HCT116 (cell line): ENCODE measurements around the gene CFAP58. TPM values are rescaled to one million over a fixed set of nuclear protein-coding genes. Genes with fewer than 3 reads are reported as not detected.

ENCODE experiments used
- ATAC-seq: fragments of 200-7000 bp; cut with Tn5 transposase; 2 replicates; pipeline ENCODE4 v1.9.1; 2020; ENCODE audit warnings: mild to moderate bottlenecking, moderate library complexity
- BruUV-seq: library from RNA; stranded (reverse); fragments of 400-500 nt; replicated peaks from 2 replicates; lab custom pipeline; 2021; lab: Mats Ljungman, UMichigan
- CTCF ChIA-PET: fragments of 300-600 bp; sonication (Branson Sonifier 250); formaldehyde crosslinking; loops from one replicate; lab custom pipeline; 2021; ENCODE audit warnings: antibody characterized with exemption; lab: Charles Lee
- POLR2A ChIA-PET: fragments of 300-600, 350-600 bp; sonication (Branson Sonifier 250); formaldehyde crosslinking; loops from one replicate; lab custom pipeline; 2021; ENCODE audit warnings: antibody characterized with exemption; lab: Charles Lee
- RAD21 ChIA-PET, 2 experiments: fragments of 300-600 bp; sonication (Branson Sonifier 250); formaldehyde crosslinking; loops; one replicate each; lab custom pipeline; 2023; ENCODE audit warnings: low total read pairs in 2 of 2; ENCODE audit not compliant: uncharacterized antibody in 2 of 2, unreplicated experiment in 2 of 2, low non-redundant PET in 1 of 2; lab: Charles Lee
- DNase-seq: peaks from one replicate; pipeline ENCODE4 v3.0.0-alpha.2; 2010; ENCODE audit warnings: low read depth, low spot score
- H2AFZ ChIP-seq: fragments of 200-600 bp; shearing (Covaris generic), sonication (generic); 2 replicates; pipeline ENCODE4 v1.6.1; 2017; ENCODE audit warnings: low read depth, mixed run types, mixed read lengths, antibody characterized with exemption, low read length; ENCODE audit not compliant: poor library complexity, severe bottlenecking
- H3K27ac ChIP-seq: 2 replicates; pipeline ENCODE4 v1.5.1; 2012; ENCODE audit warnings: low read depth, low read length
- H3K27me3 ChIP-seq: fragments of 200-600 bp; sonication (generic); 2 replicates; pipeline ENCODE4 v1.6.1; 2016; ENCODE audit warnings: mixed run types, low read length, mixed read lengths; ENCODE audit not compliant: insufficient read depth
- H3K36me3 ChIP-seq, 2 experiments: fragments of 200-500 bp in 1 of 2; fragments of 200-600 bp in 1 of 2; sonication (Bioruptor generic) in 1 of 2; sonication (generic) in 1 of 2; 2 replicates each; pipeline versions ENCODE4 v1.5.1 to v1.6.1; 2014 to 2016; ENCODE audit warnings: low read length in 2 of 2, inconsistent platforms in 1 of 2, mixed read lengths in 1 of 2, mixed run types in 1 of 2; ENCODE audit not compliant: insufficient read depth in 2 of 2, control insufficient read depth in 1 of 2
- H3K4me1 ChIP-seq, 2 experiments: fragments of 200-600 bp in 1 of 2; sonication (generic) in 1 of 2; 2 replicates each; pipeline versions ENCODE4 v1.5.1 to v1.6.1; 2012 to 2017; ENCODE audit warnings: low read length in 2 of 2, inconsistent platforms in 1 of 2, mild to moderate bottlenecking in 1 of 2, mixed read lengths in 1 of 2, mixed run types in 1 of 2, moderate library complexity in 1 of 2; ENCODE audit not compliant: insufficient read depth in 2 of 2, control insufficient read depth in 1 of 2
- H3K4me2 ChIP-seq: fragments of 200-600 bp; sonication (generic); 2 replicates; pipeline ENCODE4 v1.6.1; 2017; ENCODE audit warnings: mixed run types, low read length, mixed read lengths
- H3K4me3 ChIP-seq, 2 experiments: fragments of 200-600 bp in 1 of 2; sonication (generic) in 1 of 2; replicated peaks in 1 of 2; 2 replicates each; pipeline ENCODE4 v1.5.1; 2011 to 2016; ENCODE audit warnings: low read length in 2 of 2, control low read depth in 1 of 2, low read depth in 1 of 2, mild to moderate bottlenecking in 1 of 2, mixed read lengths in 1 of 2, mixed run types in 1 of 2
- H3K79me2 ChIP-seq: fragments of 200-600 bp; sonication (generic); 2 replicates; pipeline ENCODE4 v1.6.1; 2017; ENCODE audit warnings: mild to moderate bottlenecking, mixed run types, low read length, moderate library complexity, mixed read lengths; ENCODE audit not compliant: insufficient read depth
- H3K9ac ChIP-seq: fragments of 200-600 bp; sonication (generic); 2 replicates; pipeline ENCODE4 v1.6.1; 2016; ENCODE audit warnings: low read length, mixed read lengths
- H3K9me2 ChIP-seq: fragments of 200-600 bp; sonication (generic), shearing (Covaris generic); 2 replicates; pipeline ENCODE4 v1.6.1; 2017; ENCODE audit warnings: mixed run types, mild to moderate bottlenecking, moderate library complexity; ENCODE audit not compliant: insufficient read depth
- H3K9me3 ChIP-seq, 2 experiments: fragments of 200-500 bp in 1 of 2; fragments of 200-600 bp in 1 of 2; sonication (Bioruptor generic) in 1 of 2; sonication (generic) in 1 of 2; 2 replicates each; pipeline ENCODE4 v1.6.1; 2014 to 2017; ENCODE audit warnings: low read length in 2 of 2, mixed read lengths in 2 of 2, inconsistent platforms in 1 of 2, low read depth in 1 of 2, mild to moderate bottlenecking in 1 of 2, mixed run types in 1 of 2, moderate library complexity in 1 of 2; ENCODE audit not compliant: control insufficient read depth in 1 of 2, insufficient read depth in 1 of 2
- H4K20me1 ChIP-seq: fragments of 200-600 bp; sonication (generic), shearing (Covaris generic); 2 replicates; pipeline ENCODE4 v1.6.1; 2017; ENCODE audit warnings: mixed run types, mild to moderate bottlenecking, moderate library complexity; ENCODE audit not compliant: insufficient read depth
- EGR1 ChIP-seq: IDR thresholded peaks from 2 replicates; pipeline ENCODE4 v1.6.1; 2012; ENCODE audit warnings: low read depth
- ELF1 ChIP-seq: IDR thresholded peaks from 2 replicates; pipeline ENCODE4 v1.6.1; 2012; ENCODE audit warnings: low read depth, borderline replicate concordance
- EZH2phosphoT487 ChIP-seq: fragments of 200-600 bp; IDR thresholded peaks from 2 replicates; pipeline ENCODE4 v1.6.1; 2018; ENCODE audit warnings: antibody characterized with exemption, borderline replicate concordance
- JUND ChIP-seq: IDR thresholded peaks from 2 replicates; pipeline ENCODE4 v1.6.1; 2012
- RAD21 ChIP-seq: IDR thresholded peaks from 2 replicates; pipeline ENCODE4 v1.6.1; 2012; ENCODE audit warnings: low read depth, mild to moderate bottlenecking
- YY1 ChIP-seq: IDR thresholded peaks from 2 replicates; pipeline ENCODE4 v1.6.1; 2011; ENCODE audit warnings: low read length, low read depth, moderate library complexity, mild to moderate bottlenecking; ENCODE audit not compliant: insufficient replicate concordance; ENCODE audit errors: extremely low read depth
- intact Hi-C: fragments of 100-400 bp; cut with micrococcal nuclease; formaldehyde crosslinking; loops from 2 replicates; pipeline ENCODE4 v1.10.0; 2022
- total RNA-seq: library from RNA; stranded (reverse); gene quantifications from one replicate; pipeline ENCODE4 v1.2.1, GENCODE V29; 2021; ENCODE audit not compliant: unreplicated experiment
- TF ChIP-seq, protein P1 (sequence below), 3 experiments: fragments of 200-600 bp in 1 of 3; sonication (generic) in 1 of 3; IDR thresholded peaks in 2 of 3; conservative IDR thresholded peaks in 1 of 3; 2 replicates each; pipeline ENCODE4 v1.5.1; 2012 to 2017; ENCODE audit warnings: low read depth in 2 of 3, low read length in 2 of 3, antibody characterized with exemption in 1 of 3, borderline replicate concordance in 1 of 3, control low read depth in 1 of 3, mild to moderate bottlenecking in 1 of 3, mixed read lengths in 1 of 3, mixed run types in 1 of 3, moderate library complexity in 1 of 3; ENCODE audit not compliant: insufficient read depth in 1 of 3
- TF ChIP-seq, protein P2 (sequence below): IDR thresholded peaks from 2 replicates; pipeline ENCODE4 v1.6.1; 2012
- TF ChIP-seq, protein P3 (sequence below): IDR thresholded peaks from 2 replicates; pipeline ENCODE4 v1.6.1; 2011; ENCODE audit warnings: mild to moderate bottlenecking, low read length, moderate library complexity; ENCODE audit not compliant: insufficient replicate concordance; ENCODE audit errors: extremely low read depth

CFAP58 gene
- total RNA-seq, 1 experiment from 2014 or later: 0.91 TPM

DNA sequence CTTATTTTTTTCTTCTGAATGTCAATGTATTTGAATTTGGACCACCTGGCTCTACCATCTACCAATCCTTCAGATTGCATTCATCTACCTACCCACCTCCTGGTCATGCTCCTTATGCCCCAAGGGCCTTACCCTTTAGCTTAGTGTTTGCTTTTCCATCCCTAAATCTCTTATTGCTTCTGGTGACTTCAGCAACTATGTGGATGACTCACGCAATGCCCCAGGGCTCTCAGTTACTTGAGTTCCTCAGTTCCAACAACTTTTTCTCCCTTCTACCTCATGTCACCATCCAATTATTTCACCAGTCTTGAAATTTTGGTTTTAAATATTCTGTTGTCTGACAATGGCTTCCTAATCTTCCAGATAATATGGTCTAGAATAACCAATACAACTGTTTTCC lies 118.9 kb downstream of the CFAP58 start:
- no peak for ATAC-seq
- Histone ChIP-seq H3K9ac (no peak overlapping the region), H2AFZ (no peak overlapping the region), H3K9me3 (no peaks in the 10 kb centered on the region), H3K27ac (no peak overlapping the region), H3K79me2 (no peaks in the 10 kb centered on the region), H3K27me3 (peaks cover 48% of the 10 kb centered on the region), H4K20me1 (no peaks in the 10 kb centered on the region), H3K4me3 (no peak overlapping the region), H3K4me1 (no peaks in the 10 kb centered on the region), H3K4me2 (no peak overlapping the region), H3K36me3 (no peaks in the 10 kb centered on the region), H3K9me2 (no peaks in the 10 kb centered on the region)
- intact Hi-C loops: no loop called here
- RAD21 ChIA-PET: no interaction called here
- peak; percentile 3 for DNase-seq
- CTCF ChIA-PET: no interaction called here
- no peak for TF ChIP-seq RAD21
- TF ChIP-seq ELF1: no peak
- TF ChIP-seq, protein P1, sequence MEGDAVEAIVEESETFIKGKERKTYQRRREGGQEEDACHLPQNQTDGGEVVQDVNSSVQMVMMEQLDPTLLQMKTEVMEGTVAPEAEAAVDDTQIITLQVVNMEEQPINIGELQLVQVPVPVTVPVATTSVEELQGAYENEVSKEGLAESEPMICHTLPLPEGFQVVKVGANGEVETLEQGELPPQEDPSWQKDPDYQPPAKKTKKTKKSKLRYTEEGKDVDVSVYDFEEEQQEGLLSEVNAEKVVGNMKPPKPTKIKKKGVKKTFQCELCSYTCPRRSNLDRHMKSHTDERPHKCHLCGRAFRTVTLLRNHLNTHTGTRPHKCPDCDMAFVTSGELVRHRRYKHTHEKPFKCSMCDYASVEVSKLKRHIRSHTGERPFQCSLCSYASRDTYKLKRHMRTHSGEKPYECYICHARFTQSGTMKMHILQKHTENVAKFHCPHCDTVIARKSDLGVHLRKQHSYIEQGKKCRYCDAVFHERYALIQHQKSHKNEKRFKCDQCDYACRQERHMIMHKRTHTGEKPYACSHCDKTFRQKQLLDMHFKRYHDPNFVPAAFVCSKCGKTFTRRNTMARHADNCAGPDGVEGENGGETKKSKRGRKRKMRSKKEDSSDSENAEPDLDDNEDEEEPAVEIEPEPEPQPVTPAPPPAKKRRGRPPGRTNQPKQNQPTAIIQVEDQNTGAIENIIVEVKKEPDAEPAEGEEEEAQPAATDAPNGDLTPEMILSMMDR (IDR thresholded peaks at IDR 0.05 in 2 of 3, conservative IDR thresholded peaks at IDR 0.05 in 1 of 3; ENCODE audit: borderline replicate concordance in 1 of 3, insufficient read depth in 1 of 3, low read depth in 2 of 3, low read length in 2 of 3): no peak
- no peak for TF ChIP-seq YY1
- TF ChIP-seq, protein P2, sequence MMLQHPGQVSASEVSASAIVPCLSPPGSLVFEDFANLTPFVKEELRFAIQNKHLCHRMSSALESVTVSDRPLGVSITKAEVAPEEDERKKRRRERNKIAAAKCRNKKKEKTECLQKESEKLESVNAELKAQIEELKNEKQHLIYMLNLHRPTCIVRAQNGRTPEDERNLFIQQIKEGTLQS: no peak
- TF ChIP-seq EGR1: no peak
- TF ChIP-seq JUND: peak; percentile 32; the same call in 1 of the 2 replicates
- no peak for TF ChIP-seq EZH2phosphoT487
- TF ChIP-seq, protein P3, sequence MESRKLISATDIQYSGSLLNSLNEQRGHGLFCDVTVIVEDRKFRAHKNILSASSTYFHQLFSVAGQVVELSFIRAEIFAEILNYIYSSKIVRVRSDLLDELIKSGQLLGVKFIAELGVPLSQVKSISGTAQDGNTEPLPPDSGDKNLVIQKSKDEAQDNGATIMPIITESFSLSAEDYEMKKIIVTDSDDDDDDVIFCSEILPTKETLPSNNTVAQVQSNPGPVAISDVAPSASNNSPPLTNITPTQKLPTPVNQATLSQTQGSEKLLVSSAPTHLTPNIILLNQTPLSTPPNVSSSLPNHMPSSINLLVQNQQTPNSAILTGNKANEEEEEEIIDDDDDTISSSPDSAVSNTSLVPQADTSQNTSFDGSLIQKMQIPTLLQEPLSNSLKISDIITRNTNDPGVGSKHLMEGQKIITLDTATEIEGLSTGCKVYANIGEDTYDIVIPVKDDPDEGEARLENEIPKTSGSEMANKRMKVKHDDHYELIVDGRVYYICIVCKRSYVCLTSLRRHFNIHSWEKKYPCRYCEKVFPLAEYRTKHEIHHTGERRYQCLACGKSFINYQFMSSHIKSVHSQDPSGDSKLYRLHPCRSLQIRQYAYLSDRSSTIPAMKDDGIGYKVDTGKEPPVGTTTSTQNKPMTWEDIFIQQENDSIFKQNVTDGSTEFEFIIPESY: no peak
- POLR2A ChIA-PET: no interaction called here
- BruUV-seq: no TSS peak
